Gastrocnemius medialis (tissue), 4 donors: ENCODE measurements around the gene MRPL38. TPM values are rescaled to one million over a fixed set of nuclear protein-coding genes. Genes with fewer than 3 reads are reported as not detected.
"Not testable (repeated sequence)": the region's sequence is repeated elsewhere in the genome, so short reads cannot be mapped to it uniquely, and the experiment has no call there.

Experiments used
- ATAC-seq, 2 donors: fragments of 150-250 bp; one replicate each; pipeline ENCODE4 v1.9.1; 2016
- DNase-seq, 2 donors: peaks; one replicate each; pipeline ENCODE4 v3.0.0-alpha.2; 2019
- H3K27ac ChIP-seq, 4 donors: fragments of 200-600 bp; sonication (generic); 1 replicate in 1 of 4; 2 replicates in 3 of 4; pipeline ENCODE4 v1.5.1; 2016 to 2018; ENCODE audit warnings: mild to moderate bottlenecking in 2 of 4, moderate library complexity in 1 of 4
- H3K27me3 ChIP-seq, 3 donors: fragments of 200-600 bp; sonication (generic) in 2 of 3; 1 replicate in 1 of 3; 2 replicates in 2 of 3; pipeline versions ENCODE4 v1.5.1 to v1.6.0; 2016 to 2019; ENCODE audit warnings: mild to moderate bottlenecking in 1 of 3, moderate library complexity in 1 of 3
- H3K36me3 ChIP-seq, 2 donors: fragments of 200-600 bp; sonication (generic) in 1 of 2; one replicate each; pipeline ENCODE4 v1.5.1; 2017 to 2018
- H3K4me1 ChIP-seq, 2 donors: fragments of 200-600 bp; sonication (generic) in 1 of 2; one replicate each; pipeline ENCODE4 v1.5.1; 2016 to 2017; ENCODE audit warnings: mild to moderate bottlenecking in 2 of 2
- H3K4me3 ChIP-seq, 4 donors: fragments of 200-600 bp; sonication (generic) in 3 of 4; 1 replicate in 1 of 4; 2 replicates in 3 of 4; pipeline ENCODE4 v1.5.1; 2016 to 2019; ENCODE audit warnings: mild to moderate bottlenecking in 2 of 4
- H3K9me3 ChIP-seq, 3 donors: fragments of 200-600 bp; sonication (generic) in 2 of 3; 1 replicate in 1 of 3; 2 replicates in 2 of 3; pipeline ENCODE4 v1.5.1; 2016 to 2019
- POLR2A ChIP-seq, 2 donors: fragments of 450-650 bp; IDR thresholded peaks; one replicate each; pipeline ENCODE4 v1.6.1; 2017; ENCODE audit warnings: antibody characterized with exemption in 2 of 2, mild to moderate bottlenecking in 2 of 2, moderate library complexity in 2 of 2
- in situ Hi-C, 4 donors: fragments of 200-750 bp; cut with MboI; loops; one replicate each; pipeline versions ENCODE4 v1.15.0 to v1.8.0; 2017; ENCODE audit warnings: low sequenced_read_pairs in 4 of 4
- intact Hi-C: fragments of 100-400 bp; cut with DNase I; formaldehyde crosslinking; loops from one replicate; pipeline ENCODE4 v1.15.1; 2023; ENCODE audit warnings: low total_unique reads
- total RNA-seq, 4 donors: library from RNA; depleted of rRNA; stranded (reverse); fragments of >200 nt; gene quantifications; one replicate each; pipeline versions ENCODE4 v1.1.0 to v1.2.3, GENCODE V29; 2016
- TF ChIP-seq, protein P1 (sequence below), 5 experiments: fragments of 450-650 bp in 3 of 5; fragments of 200-600 bp in 2 of 5; sonication (generic) in 2 of 5; IDR thresholded peaks in 4 of 5; conservative IDR thresholded peaks in 1 of 5; 1 replicate in 4 of 5; 2 replicates in 1 of 5; pipeline ENCODE4 v1.5.1; 2016 to 2019; ENCODE audit warnings: antibody characterized with exemption in 5 of 5, mild to moderate bottlenecking in 3 of 5, moderate library complexity in 3 of 5

Gene MRPL38
- total RNA-seq, 4 donors from 2014 or later: 29.9 to 86.7 (median 53.1) TPM

DNA sequence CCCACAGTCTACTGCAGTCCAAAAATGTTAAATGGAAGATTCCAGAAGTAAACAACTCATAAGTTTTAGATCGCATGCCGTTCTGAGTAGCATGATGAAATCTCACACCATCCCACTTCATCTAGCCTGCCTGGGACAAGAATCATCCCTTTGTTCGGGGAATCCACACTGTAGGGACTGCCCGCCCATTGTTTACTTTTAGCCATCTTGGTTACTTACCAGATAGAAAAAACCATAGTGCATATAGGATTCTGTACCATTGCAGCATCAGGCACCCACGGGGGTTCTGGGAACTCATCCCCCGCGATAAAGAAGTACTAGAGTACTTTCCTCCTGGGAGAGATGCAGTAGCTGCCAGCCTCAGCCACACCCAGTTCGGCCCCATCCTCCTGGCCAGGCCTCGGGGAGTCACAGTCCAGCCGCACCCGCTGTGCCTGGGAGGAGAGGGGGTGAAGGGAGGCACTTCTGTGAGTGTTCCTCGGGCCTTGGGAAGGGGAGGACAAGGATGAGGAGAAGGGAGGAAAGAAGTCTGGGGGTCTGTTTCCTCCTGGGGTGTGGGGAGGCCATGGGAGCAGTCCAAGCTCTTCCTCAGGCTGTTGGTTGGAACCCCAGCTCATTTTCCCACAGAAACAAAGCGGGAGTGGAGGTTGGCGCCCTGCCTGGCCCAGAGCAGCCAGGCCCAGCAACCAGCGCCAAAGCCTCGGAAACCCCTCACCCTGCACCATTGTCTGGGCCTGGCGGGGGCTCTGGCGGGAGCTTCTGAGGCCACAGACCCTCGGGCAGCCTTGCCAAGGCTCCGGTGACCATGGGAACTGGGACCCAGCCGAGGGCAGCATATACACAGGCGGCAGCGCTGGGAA, 35.2 kb downstream of the MRPL38 start:
- no peaks in the 10 kb centered on the region for H3K9me3 ChIP-seq
- no peak for TF ChIP-seq POLR2A (IDR thresholded peaks at IDR 0.05)
- TF ChIP-seq, protein P1, sequence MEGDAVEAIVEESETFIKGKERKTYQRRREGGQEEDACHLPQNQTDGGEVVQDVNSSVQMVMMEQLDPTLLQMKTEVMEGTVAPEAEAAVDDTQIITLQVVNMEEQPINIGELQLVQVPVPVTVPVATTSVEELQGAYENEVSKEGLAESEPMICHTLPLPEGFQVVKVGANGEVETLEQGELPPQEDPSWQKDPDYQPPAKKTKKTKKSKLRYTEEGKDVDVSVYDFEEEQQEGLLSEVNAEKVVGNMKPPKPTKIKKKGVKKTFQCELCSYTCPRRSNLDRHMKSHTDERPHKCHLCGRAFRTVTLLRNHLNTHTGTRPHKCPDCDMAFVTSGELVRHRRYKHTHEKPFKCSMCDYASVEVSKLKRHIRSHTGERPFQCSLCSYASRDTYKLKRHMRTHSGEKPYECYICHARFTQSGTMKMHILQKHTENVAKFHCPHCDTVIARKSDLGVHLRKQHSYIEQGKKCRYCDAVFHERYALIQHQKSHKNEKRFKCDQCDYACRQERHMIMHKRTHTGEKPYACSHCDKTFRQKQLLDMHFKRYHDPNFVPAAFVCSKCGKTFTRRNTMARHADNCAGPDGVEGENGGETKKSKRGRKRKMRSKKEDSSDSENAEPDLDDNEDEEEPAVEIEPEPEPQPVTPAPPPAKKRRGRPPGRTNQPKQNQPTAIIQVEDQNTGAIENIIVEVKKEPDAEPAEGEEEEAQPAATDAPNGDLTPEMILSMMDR (IDR thresholded peaks at IDR 0.05 in 4 of 5, conservative IDR thresholded peaks at IDR 0.05 in 1 of 5): no peak
- no peaks in the 10 kb centered on the region for H3K36me3 ChIP-seq
- peak overlapping the region in 1 of 4 donors; percentile 14 for H3K4me3 ChIP-seq
- H3K27ac ChIP-seq: peak overlapping the region; percentile 68 to 77 (median 72)
- in situ Hi-C loops (no loop called here), intact Hi-C loops (no loop called here)
- no peaks in the 10 kb centered on the region for H3K27me3 ChIP-seq
- DNase-seq: peak in 1 of 2 donors; percentile 55
- peaks cover 26 to 34% of the 10 kb centered on the region in 2 donors for H3K4me1 ChIP-seq
- ATAC-seq: peak in 1 of 2 donors; percentile 22

DNA sequence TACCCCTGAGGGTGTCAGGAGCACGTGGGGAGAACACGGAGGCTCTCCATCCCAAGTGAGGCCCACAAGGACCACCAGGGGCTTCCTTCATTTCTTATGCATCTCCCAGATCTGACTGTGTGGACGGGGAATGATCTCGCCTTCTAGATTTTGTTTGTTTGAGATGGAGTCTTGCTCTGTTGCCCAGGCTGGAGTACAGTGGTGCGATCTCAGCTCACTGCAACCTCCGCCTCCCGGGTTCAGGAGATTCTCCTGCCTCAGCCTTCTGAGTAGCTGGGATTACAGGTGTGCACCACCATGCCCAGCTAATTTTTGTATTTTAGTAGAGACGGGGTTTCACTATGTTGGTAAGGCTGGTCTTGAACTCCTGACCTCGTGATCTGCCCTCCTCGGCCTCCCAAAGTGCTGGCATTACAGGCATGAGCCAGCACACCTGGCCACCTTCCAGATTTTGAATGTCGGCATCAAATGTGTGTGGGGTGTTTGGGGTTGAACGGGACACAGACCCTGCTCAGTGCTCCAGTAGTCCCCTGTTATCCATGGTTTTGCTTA, 35.9 kb downstream of the MRPL38 start:
- ATAC-seq, in situ Hi-C loops, intact Hi-C loops: not testable (repeated sequence)

GRCh38 chr17:75865404-75866188, 39.1 kb downstream of the MRPL38 start:
- intact Hi-C loops, H3K9me3 ChIP-seq, H3K36me3 ChIP-seq, H3K27me3 ChIP-seq, DNase-seq, ATAC-seq, in situ Hi-C loops, H3K4me3 ChIP-seq: not testable (repeated sequence)
- Histone ChIP-seq H3K4me1 (peaks cover 7 to 13% of the 10 kb centered on the region in 2 donors), H3K27ac (peak overlapping the region in 3 of 4 donors; percentile 57 to 68 (median 64))

More for the DNA sequence above, 35.9 kb downstream of the MRPL38 start:
- Histone ChIP-seq H3K4me1 (peaks cover 23 to 31% of the 10 kb centered on the region in 2 donors), H3K27ac (peak overlapping the region; percentile 68 to 77 (median 72))
- not testable (repeated sequence) for H3K36me3 ChIP-seq, H3K27me3 ChIP-seq, DNase-seq, H3K9me3 ChIP-seq, H3K4me3 ChIP-seq

DNA sequence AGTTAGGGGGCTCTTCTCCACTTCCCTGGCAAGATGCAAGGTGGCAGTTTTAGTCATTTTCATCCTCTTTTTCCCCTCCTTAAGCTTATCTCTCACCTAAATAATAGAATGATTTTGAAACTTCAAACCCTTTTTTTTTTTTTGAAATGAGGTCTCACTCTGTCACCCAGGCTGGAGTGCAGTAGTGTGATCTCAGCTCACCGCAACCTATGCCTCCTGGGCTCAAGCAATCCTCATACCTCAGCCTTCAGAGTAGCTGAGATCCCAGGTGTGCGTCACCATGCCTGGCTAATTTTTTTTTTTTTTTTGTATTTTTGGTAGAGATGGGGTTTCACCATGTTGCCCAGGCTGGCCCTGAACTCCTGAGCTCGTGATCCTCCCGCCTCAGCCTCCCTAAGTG, 39.8 kb downstream of the MRPL38 start:
- intact Hi-C loops, DNase-seq, H3K4me3 ChIP-seq, in situ Hi-C loops, H3K9me3 ChIP-seq, ATAC-seq, H3K27me3 ChIP-seq, H3K36me3 ChIP-seq: not testable (repeated sequence)
- peaks cover 5 to 13% of the 10 kb centered on the region in 2 donors for H3K4me1 ChIP-seq
- peak overlapping the region; percentile 43 to 68 (median 60) for H3K27ac ChIP-seq

- no peak overlapping the region for H3K4me3 ChIP-seq
- H3K4me1 ChIP-seq: peaks cover under 1 to 13% of the 10 kb centered on the region in 2 donors
- intact Hi-C loops: no loop called here
- in situ Hi-C loops: no loop called here
- H3K9me3 ChIP-seq: no peaks in the 10 kb centered on the region
- peak in 1 of 2 donors; percentile 73 for DNase-seq
- TF ChIP-seq POLR2A (IDR thresholded peaks at IDR 0.05): no peak
- TF ChIP-seq, protein P1 (IDR thresholded peaks at IDR 0.05 in 4 of 5, conservative IDR thresholded peaks at IDR 0.05 in 1 of 5): no peak
- H3K36me3 ChIP-seq: no peaks in the 10 kb centered on the region
- peak overlapping the region; percentile 43 to 68 (median 60) for H3K27ac ChIP-seq
- ATAC-seq: peak; percentile 52 to 67
- H3K27me3 ChIP-seq: no peaks in the 10 kb centered on the region
Observed at GRCh38 chr17:75864448-75864871, 40.2 kb downstream of the MRPL38 start.
